ENCODE results near the gene LPIN2. TPM values are rescaled to one million over a fixed set of nuclear protein-coding genes. Genes with fewer than 3 reads are reported as not detected.

LPIN2 gene
- total and polyA plus RNA-seq, 2 of the 4 experiments (the other 2 are of a cell fraction) = 16.2 to 21.9 TPM

- Histone ChIP-seq H3K4me1 (ENCODE audit: control insufficient read depth, insufficient read depth, low read length) (no peaks in the 10 kb centered on the region), H3K79me1 (ENCODE audit: low read depth in 1 of 2, low read length in 2 of 2) (no peaks in the 10 kb centered on the region), H2BK20ac (ENCODE audit: low read depth, low read length) (no peak overlapping the region), H3K14ac (replicated peaks; ENCODE audit: low read depth, low read length) (no peak overlapping the region), H2BK5ac (ENCODE audit: low read depth, low read length, poor library complexity, severe bottlenecking) (no peak overlapping the region), H3K9me1 (ENCODE audit: insufficient read depth, low read length) (peaks cover 5% of the 10 kb centered on the region; the same call in 1 of the 2 replicates), H2BK120ac (ENCODE audit: low read depth, low read length) (no peak overlapping the region), H3K4me2 (ENCODE audit: low read depth, low read length) (no peak overlapping the region), H3K56ac (ENCODE audit: extremely low read depth, insufficient read depth, low read length) (no peak overlapping the region), H4K20me1 (ENCODE audit: insufficient read depth, low read length) (no peaks in the 10 kb centered on the region), H3K9me3 (ENCODE audit: control insufficient read depth, insufficient read depth, low read length) (peaks cover 5% of the 10 kb centered on the region; the same call in 1 of the 2 replicates), H2AK5ac (ENCODE audit: low read depth, low read length) (no peak overlapping the region), H3K23ac (ENCODE audit: low read depth, low read length) (no peak overlapping the region), H3K36me3 (ENCODE audit: control insufficient read depth, insufficient read depth, low read length) (no peaks in the 10 kb centered on the region), H2AK9ac (replicated peaks; ENCODE audit: low read depth, low read length, poor library complexity) (no peak overlapping the region), H2BK15ac (ENCODE audit: low read depth, low read length) (no peak overlapping the region), H4K5ac (ENCODE audit: low read depth, low read length) (no peak overlapping the region), H3K27me3 (ENCODE audit: control insufficient read depth, insufficient read depth, low read length) (peaks cover 10% of the 10 kb centered on the region), H4K91ac (ENCODE audit: insufficient read depth, low read depth, low read length) (no peak overlapping the region), H3K4ac (ENCODE audit: low read depth, low read length) (no peak overlapping the region), H3K4me3 (ENCODE audit: insufficient read depth, low read depth, low read length) (no peak overlapping the region), H2AFZ (replicated peaks; ENCODE audit: low read length, poor library complexity) (no peak overlapping the region), H3K18ac (ENCODE audit: low read depth, low read length) (no peak overlapping the region), H3K9ac (ENCODE audit: low read depth, low read length) (no peak overlapping the region), H3K27ac (ENCODE audit: insufficient read depth, low read length) (no peak overlapping the region), H4K8ac (ENCODE audit: low read depth in 2 of 2, low read length in 2 of 2) (no peak overlapping the region)
- no TSS peak for BruUV-seq (replicated peaks)
- WGBS, 2 experiments (ENCODE audit: extremely low coverage in 2 of 2, insufficient read length in 1 of 2) = 100% methylated on average over 1 of the region's 9 CpGs; no CpG with 5 or more reads in 1 of the 2 experiments
- dilution Hi-C loops (cut with HindIII; ENCODE audit: low sequenced_read_pairs, unreplicated experiment) = no loop called here
- intact Hi-C loops (cut with micrococcal nuclease) = no loop called here
- in situ Hi-C loops (cut with MboI; ENCODE audit: low sequenced_read_pairs) = no loop called here
- DNase-seq (no peak), ATAC-seq (ENCODE audit: low read depth) (no peak)
- CTCF ChIA-PET = interaction anchor here (0.7 kb wide), 1 partner anchor 23 kb away, joined by 5 read pairs; no protein-coding TSS in a partner anchor
- POLR2A ChIA-PET (ENCODE audit: unreplicated experiment) = no interaction called here
- TF ChIP-seq MAZ (IDR thresholded peaks at IDR 0.05; ENCODE audit: borderline replicate concordance, low read depth, low read length) (no peak), FOS (IDR thresholded peaks at IDR 0.05; ENCODE audit: low read depth, low read length) (no peak), USF2 (IDR thresholded peaks at IDR 0.05; ENCODE audit: low read depth, low read length) (no peak), CHD1 (IDR thresholded peaks at IDR 0.05; ENCODE audit: low read depth, low read length) (no peak), POLR2A (IDR thresholded peaks at IDR 0.05; ENCODE audit: low read depth, low read length) (no peak), MAFK (IDR thresholded peaks at IDR 0.05; ENCODE audit: low read depth, low read length) (no peak), ELK1 (IDR thresholded peaks at IDR 0.05; ENCODE audit: borderline replicate concordance, low read depth, low read length) (no peak)
Measured at GRCh38 chr18:3056311-3056710, 43.4 kb upstream of the LPIN2 start.

Data from IMR-90 (cell line).